Ascending aorta (tissue), 2 donors: Measurements from ENCODE around the gene PRR19. TPM values are rescaled to one million over a fixed set of nuclear protein-coding genes. Genes with fewer than 3 reads are reported as not detected.

Source experiments
- DNase-seq, 2 donors: peaks; one replicate each; pipeline ENCODE4 v3.0.0-alpha.2; 2019; ENCODE audit warnings: low spot score in 2 of 2
- H3K27ac ChIP-seq, 2 donors: fragments of 200-600 bp; sonication (generic); one replicate each; pipeline ENCODE4 v1.5.1; 2016 to 2017; ENCODE audit warnings: mild to moderate bottlenecking in 1 of 2
- H3K27me3 ChIP-seq: fragments of 200-600 bp; sonication (generic); one replicate; pipeline ENCODE4 v1.5.1; 2017
- H3K36me3 ChIP-seq, 2 donors: fragments of 200-600 bp; sonication (generic); one replicate each; pipeline ENCODE4 v1.5.1; 2016
- H3K4me1 ChIP-seq, 2 donors: fragments of 200-600 bp; sonication (generic); one replicate each; pipeline ENCODE4 v1.5.1; 2016 to 2017; ENCODE audit warnings: mild to moderate bottlenecking in 1 of 2
- H3K4me3 ChIP-seq, 2 donors: fragments of 200-600 bp; sonication (generic); one replicate each; pipeline ENCODE4 v1.5.1; 2016 to 2017; ENCODE audit warnings: mild to moderate bottlenecking in 1 of 2
- H3K9me3 ChIP-seq, 2 donors: fragments of 200-600 bp; sonication (generic); one replicate each; pipeline ENCODE4 v1.5.1; 2016
- CTCF ChIP-seq, 3 experiments: fragments of 200-600 bp in 2 of 3; fragments of 450-650 bp in 1 of 3; sonication (generic) in 2 of 3; IDR thresholded peaks; one replicate each; pipeline ENCODE4 v1.5.1; 2016 to 2019; ENCODE audit warnings: antibody characterized with exemption in 3 of 3, mild to moderate bottlenecking in 1 of 3, moderate library complexity in 1 of 3
- intact Hi-C: fragments of 100-400 bp; cut with DNase I; formaldehyde crosslinking; loops from one replicate; pipeline ENCODE4 v1.15.1; 2023
- total RNA-seq: library from RNA; depleted of rRNA; stranded (reverse); fragments of >200 nt; gene quantifications from one replicate; pipeline ENCODE4 v1.1.0, GENCODE V29; 2016

Gene PRR19
- total RNA-seq, 1 donor from 2014 or later = not detected

- H3K27ac ChIP-seq = peak overlapping the region; percentile 93 to 96
- peak overlapping the region; percentile 82 to 86 for H3K4me3 ChIP-seq
- intact Hi-C loops = no loop called here
- H3K4me1 ChIP-seq = peaks cover 53 to 74% of the 10 kb centered on the region in 2 donors
- DNase-seq = peak in 1 of 2 donors; percentile 92
- no peak for TF ChIP-seq CTCF (IDR thresholded peaks at IDR 0.05)
- no peaks in the 10 kb centered on the region for H3K9me3 ChIP-seq
- H3K36me3 ChIP-seq = no peaks in the 10 kb centered on the region
- no peaks in the 10 kb centered on the region for H3K27me3 ChIP-seq
These were observed 21.2 kb upstream of the PRR19 start for GRCh38 chr19:42280815-42281145.

- DNase-seq = peak in 1 of 2 donors; percentile 83
- peak in 1 of 3 experiments; percentile 5 for TF ChIP-seq CTCF (IDR thresholded peaks at IDR 0.05)
- Histone ChIP-seq H3K9me3 (no peaks in the 10 kb centered on the region), H3K27ac (peak overlapping the region; percentile 93 to 96), H3K27me3 (no peaks in the 10 kb centered on the region), H3K4me3 (peak overlapping the region; percentile 82 to 86), H3K36me3 (no peaks in the 10 kb centered on the region), H3K4me1 (peaks cover 58 to 74% of the 10 kb centered on the region in 2 donors)
- intact Hi-C loops = no loop called here
These were observed 20.6 kb upstream of the PRR19 start for GRCh38 chr19:42281146-42281826.

- intact Hi-C loops = no loop called here
- Histone ChIP-seq H3K27ac (peak overlapping the region; percentile 93 to 96), H3K4me1 (peaks cover 56 to 73% of the 10 kb centered on the region in 2 donors), H3K27me3 (no peaks in the 10 kb centered on the region), H3K4me3 (peak overlapping the region; percentile 82 to 86), H3K36me3 (peaks cover 2 to 3% of the 10 kb centered on the region in 2 donors), H3K9me3 (no peaks in the 10 kb centered on the region)
- DNase-seq = no peak
- TF ChIP-seq CTCF (IDR thresholded peaks at IDR 0.05) = no peak
These were observed 19.8 kb upstream of the PRR19 start for GRCh38 chr19:42281827-42282762.

- Histone ChIP-seq H3K4me3 (peak overlapping the region; percentile 85 to 86), H3K27ac (peak overlapping the region; percentile 93 to 96), H3K36me3 (peaks cover 9 to 10% of the 10 kb centered on the region in 2 donors), H3K27me3 (no peaks in the 10 kb centered on the region), H3K9me3 (no peaks in the 10 kb centered on the region), H3K4me1 (peaks cover 49 to 66% of the 10 kb centered on the region in 2 donors)
- TF ChIP-seq CTCF (IDR thresholded peaks at IDR 0.05) = no peak
- intact Hi-C loops = no loop called here
- no peak for DNase-seq
These were observed 19.1 kb upstream of the PRR19 start for GRCh38 chr19:42282819-42283187.

- peak; percentile 87 to 99 for DNase-seq
- peaks cover 45 to 61% of the 10 kb centered on the region in 2 donors for H3K4me1 ChIP-seq
- H3K9me3 ChIP-seq = no peaks in the 10 kb centered on the region
- TF ChIP-seq CTCF (IDR thresholded peaks at IDR 0.05) = no peak
- H3K27ac ChIP-seq = peak overlapping the region; percentile 93 to 96
- peaks cover 15 to 16% of the 10 kb centered on the region in 2 donors for H3K36me3 ChIP-seq
- intact Hi-C loops = loop anchor here (1.0 to 2.0 kb wide), 2 partner anchors 39 to 67 kb away; partner anchors contain the start of gene DEDD2
- H3K27me3 ChIP-seq = no peaks in the 10 kb centered on the region
- H3K4me3 ChIP-seq = peak overlapping the region; percentile 85 to 86
These were observed 18.5 kb upstream of the PRR19 start for GRCh38 chr19:42283188-42284065.
